HG02623 (cell line): ENCODE data around the gene SPIB.
"Not testable (repeated sequence)": the region's sequence is repeated elsewhere in the genome, so short reads cannot be mapped to it uniquely, and the experiment has no call there.

Source experiments
- ATAC-seq: cut with Tn5 transposase; IDR thresholded peaks from one replicate; pipeline ENCODE4 v1.9.1; 2021; ENCODE audit warnings: moderate library complexity; ENCODE audit not compliant: unreplicated experiment

Gene SPIB

GRCh38 chr19:50418176-50419021 lies at the start of gene SPIB:
TSS of gene SPIB (plus strand) at chr19:50418938. CDS start at chr19:50418963, 25 bp downstream.
- ATAC-seq: no peak

GRCh38 chr19:50371914-50372475 lies 46.7 kb upstream of the SPIB start:
- ATAC-seq: no peak

DNA sequence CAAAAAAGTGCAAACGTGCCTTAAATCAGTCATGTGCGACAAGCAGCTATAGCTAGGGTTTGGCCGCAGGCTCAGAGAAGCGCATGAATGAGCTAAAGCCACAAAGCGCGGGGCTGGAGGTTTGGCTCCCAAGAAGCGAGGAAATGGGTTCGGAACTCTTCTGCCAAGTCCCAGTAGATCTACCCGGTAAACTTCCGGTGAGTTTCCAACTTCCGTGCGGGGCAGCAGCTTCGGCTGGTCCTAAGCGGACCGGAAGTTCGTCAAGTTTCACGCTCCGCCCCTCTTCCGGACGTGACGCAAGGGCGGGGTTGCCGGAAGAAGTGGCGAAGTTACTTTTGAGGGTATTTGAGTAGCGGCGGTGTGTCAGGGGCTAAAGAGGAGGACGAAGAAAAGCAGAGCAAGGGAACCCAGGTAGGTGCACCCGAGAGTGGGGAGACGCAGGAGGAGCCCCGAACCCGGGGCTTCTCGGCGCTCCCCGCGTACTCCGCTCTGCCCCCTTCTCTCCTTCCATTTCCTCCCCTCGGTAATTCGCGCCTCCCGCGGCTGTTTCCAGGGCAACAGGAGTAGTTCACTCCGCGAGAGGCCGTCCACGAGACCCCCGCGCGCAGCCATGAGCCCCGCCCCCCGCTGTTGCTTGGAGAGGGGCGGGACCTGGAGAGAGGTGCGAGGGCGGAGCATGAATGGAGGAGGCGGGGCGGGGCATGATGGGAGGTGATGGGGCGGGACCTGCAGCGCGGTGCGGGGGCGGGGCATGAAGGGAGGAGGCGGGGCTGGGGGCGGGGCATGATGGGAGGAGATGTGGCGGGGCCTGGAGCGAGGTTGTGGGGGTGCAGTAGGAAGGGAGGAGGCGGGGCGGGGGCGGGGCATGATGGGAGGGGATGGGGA lies 42.3 kb upstream of the SPIB start, which contains the start of gene NR1H2:
Gene NR1H2 (plus strand): TSS at position 292 of the 885 bp plus-strand sequence. CDS start 1,149 bp downstream, outside the sequence.
- peak; percentile 70 for ATAC-seq

DNA sequence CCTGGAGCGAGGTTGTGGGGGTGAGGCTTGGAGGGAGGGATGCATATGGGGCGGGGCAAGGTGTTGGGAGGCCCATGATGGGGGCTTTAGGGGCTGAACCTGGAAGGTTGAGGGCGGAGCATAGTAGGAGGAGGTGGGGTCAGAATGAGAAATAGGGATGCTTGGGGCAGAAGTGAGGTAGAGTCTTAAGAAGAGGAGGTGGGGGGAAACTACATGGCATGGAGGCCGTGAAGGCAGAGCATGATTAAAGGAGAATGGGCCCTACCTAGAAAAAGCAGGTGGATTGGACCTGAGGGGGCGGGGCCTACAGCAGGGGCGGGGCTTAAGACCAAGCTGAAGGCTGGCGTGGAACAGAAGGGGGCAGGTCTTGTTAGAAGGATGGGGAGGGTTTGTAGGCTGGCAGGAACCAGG lies 41.7 kb upstream of the SPIB start:
- no peak for ATAC-seq

GRCh38 chr19:50377517-50377916 lies 41.2 kb upstream of the SPIB start:
- ATAC-seq: no peak

DNA sequence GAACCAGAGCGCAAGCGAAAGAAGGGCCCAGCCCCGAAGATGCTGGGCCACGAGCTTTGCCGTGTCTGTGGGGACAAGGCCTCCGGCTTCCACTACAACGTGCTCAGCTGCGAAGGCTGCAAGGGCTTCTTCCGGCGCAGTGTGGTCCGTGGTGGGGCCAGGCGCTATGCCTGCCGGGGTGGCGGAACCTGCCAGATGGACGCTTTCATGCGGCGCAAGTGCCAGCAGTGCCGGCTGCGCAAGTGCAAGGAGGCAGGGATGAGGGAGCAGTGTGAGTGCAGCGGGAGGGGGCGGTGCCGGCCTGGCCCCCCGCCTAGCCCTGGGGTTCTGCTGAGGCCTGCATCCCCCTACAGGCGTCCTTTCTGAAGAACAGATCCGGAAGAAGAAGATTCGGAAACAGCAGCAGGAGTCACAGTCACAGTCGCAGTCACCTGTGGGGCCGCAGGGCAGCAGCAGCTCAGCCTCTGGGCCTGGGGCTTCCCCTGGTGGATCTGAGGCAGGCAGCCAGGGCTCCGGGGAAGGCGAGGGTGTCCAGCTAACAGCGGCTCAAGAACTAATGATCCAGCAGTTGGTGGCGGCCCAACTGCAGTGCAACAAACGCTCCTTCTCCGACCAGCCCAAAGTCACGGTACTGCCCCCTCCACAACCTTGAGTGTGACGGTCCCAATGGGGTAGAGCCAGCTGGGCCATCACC lies 40.4 kb upstream of the SPIB start:
- ATAC-seq: no peak

DNA sequence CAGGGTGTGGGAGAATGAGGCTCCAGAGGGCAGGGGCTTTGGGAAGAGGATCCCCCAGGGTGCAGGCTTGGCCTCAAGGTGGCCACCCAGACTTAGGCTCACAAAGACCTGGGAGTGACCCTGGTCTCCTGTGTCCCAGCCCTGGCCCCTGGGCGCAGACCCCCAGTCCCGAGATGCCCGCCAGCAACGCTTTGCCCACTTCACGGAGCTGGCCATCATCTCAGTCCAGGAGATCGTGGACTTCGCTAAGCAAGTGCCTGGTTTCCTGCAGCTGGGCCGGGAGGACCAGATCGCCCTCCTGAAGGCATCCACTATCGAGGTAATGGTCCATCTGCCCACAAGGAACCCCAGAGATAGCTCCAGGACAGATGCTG lies 39.9 kb upstream of the SPIB start:
- ATAC-seq: no peak

DNA sequence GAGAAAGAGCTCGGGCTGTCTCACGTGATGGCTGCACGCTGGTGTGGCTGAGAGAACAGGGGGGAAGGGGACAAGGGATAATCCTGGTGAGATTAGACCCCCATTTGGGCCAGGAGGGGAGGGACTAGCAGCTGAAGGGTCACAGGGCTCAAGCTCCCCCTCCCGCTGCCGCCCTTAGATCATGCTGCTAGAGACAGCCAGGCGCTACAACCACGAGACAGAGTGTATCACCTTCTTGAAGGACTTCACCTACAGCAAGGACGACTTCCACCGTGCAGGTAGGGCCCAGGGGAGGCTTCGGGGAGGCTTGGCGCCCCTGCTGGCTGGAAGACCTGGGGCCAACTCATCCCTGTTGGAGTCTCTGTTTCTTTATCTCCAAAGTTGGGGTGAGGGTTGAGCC lies 39.1 kb upstream of the SPIB start:
- ATAC-seq: no peak

DNA sequence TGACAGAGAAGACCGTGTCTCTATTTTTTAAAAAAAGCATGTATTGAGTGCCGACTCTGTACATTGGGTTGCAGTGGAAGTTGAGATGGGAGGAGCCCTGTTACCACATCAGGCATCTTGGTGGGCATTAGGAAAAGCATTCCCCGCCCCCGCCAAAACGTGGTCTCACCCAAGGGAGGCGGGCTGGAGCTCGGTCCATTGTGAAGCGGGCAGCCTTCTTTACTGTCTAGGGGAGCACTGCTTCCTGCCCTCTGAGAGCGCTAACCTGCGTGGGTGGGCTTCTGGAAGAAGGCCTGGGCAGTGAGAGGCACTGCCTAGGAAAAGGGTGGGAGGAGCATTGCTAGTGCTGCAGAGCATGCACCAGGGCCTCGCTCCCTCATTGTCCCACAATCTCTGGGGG lies 38.6 kb upstream of the SPIB start:
- no peak for ATAC-seq

DNA sequence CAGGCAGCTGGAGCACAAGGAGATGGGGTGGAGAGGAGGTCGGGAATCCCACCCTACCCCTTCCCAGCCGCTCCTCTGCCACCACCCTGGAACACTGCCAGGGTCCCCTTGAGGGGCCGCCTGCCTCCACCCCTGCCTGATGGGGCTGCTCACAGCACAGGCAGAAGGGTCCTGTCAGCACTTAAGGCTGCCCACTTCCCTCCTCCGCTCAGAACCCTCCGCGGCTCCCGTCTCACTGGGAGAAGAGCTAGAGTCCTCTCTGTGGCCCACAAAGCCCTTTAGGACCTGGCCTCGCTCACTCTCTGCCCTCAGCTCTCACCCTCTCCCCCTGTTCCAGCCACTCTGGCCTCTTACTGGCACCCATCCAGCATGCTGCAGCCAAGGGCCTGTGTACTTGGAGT lies 38.0 kb upstream of the SPIB start:
- ATAC-seq: no peak

GRCh38 chr19:50381881-50382729 lies 36.6 kb upstream of the SPIB start:
- no peak for ATAC-seq

DNA sequence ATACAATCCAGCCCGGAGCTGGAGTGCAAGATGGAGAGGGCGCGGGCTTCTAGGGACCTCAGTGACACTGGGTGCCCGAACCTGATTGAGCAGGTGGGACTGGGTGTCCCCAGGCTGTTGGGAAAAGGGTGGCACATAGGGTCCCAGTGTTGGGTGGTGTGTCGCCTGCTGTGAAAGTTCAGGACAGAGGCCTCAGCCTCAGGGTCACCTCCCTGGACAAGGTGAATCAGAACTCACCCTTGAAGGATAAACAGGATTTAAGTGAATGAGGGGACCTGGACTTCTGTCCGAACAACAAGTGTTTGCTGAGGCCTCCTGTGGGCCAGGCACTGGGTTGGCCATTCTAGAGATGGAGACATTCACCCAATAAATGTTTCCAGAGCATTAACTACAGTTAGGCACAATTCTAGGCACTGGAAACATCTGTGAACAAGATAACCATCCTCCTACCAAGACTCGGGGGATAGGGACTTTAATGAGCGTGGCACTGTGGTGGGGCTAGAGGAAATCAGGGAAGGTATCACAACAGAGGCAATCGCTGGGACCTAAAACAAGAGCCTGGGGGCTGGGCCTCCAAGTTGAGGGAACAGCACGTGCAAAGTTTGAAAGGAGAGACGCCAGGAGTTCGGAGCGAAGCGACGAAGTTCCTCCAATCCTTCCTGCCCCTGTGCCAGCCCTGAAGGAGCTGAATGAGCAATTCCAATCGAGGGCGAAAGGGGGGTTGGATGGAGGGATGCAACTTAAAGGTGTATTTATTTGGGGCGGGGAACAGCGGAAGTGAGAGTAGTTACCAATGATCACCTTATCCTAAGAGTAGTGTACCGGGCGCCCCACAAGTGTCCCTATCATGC lies 35.5 kb upstream of the SPIB start:
- peak; percentile 4 for ATAC-seq

GRCh38 chr19:50383852-50384684 lies 34.7 kb upstream of the SPIB start, which contains the start of gene POLD1:
TSS of gene POLD1 (plus strand) at chr19:50384347. CDS start at chr19:50398852, 14,505 bp downstream.
- peak; percentile 71 for ATAC-seq

DNA sequence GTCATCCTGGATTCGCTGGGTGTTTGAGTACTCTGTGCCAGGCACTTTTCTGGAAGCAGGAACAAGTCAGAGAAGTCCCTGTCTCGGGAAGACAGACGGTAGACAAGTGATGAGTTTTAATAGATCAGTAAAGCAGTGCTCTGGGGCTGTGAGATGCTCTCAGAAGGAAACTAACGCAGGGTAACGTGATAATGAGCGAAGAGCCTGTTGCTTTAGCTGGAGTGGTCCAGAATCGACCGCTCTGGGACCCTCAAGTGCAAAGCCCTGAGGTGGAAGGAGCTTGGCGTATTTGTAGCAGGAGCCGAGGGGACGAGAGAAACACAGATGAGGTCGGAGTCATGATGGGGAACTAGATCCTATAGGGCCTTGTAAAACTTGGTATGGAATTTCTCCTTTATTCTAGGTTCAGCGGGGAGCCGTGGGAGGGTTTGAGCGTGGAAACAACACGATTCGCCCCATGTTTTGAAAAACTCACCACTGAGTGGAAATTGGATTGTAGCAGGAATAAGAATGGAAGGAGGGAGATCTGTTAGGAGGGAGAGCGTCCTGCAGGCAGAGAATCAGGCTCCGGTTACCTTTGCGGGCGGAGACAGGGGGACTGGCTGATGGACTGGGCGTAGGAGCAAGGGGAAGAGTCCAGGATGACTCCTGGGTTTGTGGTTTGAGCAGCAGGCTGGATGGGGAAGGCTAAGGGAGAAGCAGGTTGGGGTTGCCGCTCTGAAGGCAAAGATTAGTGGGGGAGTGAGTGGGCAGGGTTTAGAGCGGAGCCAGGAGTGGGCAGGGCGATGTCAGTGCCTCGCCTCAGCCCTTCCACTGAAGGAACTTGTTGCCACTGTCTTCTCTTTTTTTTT lies 33.8 kb upstream of the SPIB start:
- no peak for ATAC-seq

- ATAC-seq: no peak
These were observed 31.4 kb upstream of the SPIB start for GRCh38 chr19:50387176-50387867.

GRCh38 chr19:50387868-50388245 lies 30.9 kb upstream of the SPIB start:
- ATAC-seq: no peak

GRCh38 chr19:50390295-50390694 lies 28.4 kb upstream of the SPIB start:
- not testable (repeated sequence) for ATAC-seq
